Stimulated activated CD4-positive, alpha-beta T cell treated with anti-CD3 and anti-CD28 coated beads, Interleukin-4, amount 100 ng/mL, for 1 hour (primary cell): ENCODE measurements around the gene TDRD9.
"Not testable (repeated sequence)": the region's sequence is repeated elsewhere in the genome, so short reads cannot be mapped to it uniquely, and the experiment has no call there.

Source experiments
- DNase-seq: peaks from one replicate; pipeline ENCODE4 v3.0.0-alpha.2; 2020

The TDRD9 gene, protein sequence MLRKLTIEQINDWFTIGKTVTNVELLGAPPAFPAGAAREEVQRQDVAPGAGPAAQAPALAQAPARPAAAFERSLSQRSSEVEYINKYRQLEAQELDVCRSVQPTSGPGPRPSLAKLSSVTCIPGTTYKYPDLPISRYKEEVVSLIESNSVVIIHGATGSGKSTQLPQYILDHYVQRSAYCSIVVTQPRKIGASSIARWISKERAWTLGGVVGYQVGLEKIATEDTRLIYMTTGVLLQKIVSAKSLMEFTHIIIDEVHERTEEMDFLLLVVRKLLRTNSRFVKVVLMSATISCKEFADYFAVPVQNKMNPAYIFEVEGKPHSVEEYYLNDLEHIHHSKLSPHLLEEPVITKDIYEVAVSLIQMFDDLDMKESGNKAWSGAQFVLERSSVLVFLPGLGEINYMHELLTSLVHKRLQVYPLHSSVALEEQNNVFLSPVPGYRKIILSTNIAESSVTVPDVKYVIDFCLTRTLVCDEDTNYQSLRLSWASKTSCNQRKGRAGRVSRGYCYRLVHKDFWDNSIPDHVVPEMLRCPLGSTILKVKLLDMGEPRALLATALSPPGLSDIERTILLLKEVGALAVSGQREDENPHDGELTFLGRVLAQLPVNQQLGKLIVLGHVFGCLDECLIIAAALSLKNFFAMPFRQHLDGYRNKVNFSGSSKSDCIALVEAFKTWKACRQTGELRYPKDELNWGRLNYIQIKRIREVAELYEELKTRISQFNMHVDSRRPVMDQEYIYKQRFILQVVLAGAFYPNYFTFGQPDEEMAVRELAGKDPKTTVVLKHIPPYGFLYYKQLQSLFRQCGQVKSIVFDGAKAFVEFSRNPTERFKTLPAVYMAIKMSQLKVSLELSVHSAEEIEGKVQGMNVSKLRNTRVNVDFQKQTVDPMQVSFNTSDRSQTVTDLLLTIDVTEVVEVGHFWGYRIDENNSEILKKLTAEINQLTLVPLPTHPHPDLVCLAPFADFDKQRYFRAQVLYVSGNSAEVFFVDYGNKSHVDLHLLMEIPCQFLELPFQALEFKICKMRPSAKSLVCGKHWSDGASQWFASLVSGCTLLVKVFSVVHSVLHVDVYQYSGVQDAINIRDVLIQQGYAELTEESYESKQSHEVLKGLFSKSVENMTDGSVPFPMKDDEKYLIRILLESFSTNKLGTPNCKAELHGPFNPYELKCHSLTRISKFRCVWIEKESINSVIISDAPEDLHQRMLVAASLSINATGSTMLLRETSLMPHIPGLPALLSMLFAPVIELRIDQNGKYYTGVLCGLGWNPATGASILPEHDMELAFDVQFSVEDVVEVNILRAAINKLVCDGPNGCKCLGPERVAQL (N-terminal part only)

DNA sequence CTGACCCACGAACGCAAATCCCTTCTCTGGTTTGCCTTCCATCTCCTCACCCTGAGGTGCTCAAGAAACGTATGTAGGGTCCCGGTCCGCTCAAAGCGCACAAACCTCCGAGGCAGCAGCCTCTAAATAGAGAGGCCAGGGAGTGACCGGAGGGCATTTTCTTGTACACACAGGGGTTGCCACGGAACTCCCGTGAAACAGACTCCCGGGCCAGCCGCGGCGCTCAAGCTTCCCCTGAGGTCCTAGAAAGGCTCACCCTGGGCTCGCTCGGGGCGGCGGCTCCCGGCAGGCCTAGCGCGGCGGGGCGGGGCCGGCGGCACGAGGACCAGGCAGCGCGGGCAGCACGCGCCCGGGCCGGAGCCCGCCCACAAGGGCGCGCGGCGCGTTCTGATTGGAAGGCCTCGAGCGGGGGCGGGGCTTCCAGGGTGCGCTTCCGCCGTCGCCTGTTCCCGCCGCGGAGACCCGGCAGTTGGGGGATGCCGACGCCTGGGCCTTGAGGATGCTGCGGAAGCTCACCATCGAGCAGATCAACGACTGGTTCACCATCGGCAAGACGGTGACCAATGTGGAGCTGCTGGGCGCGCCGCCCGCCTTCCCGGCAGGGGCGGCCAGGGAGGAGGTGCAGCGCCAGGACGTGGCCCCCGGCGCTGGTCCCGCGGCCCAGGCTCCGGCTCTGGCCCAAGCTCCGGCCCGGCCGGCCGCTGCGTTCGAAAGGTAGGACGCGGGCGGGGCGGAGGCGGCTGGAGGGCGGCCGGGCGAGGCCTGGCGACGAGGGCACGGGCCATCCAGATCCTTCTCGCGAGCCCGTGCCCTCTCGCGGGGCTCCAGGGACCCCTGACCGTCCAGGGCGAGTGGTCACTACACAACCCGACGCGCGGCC lies at the start of gene TDRD9:
TSS of gene TDRD9 (plus strand) at position 446 of the 880 bp plus-strand sequence. CDS start at position 500, 54 bp downstream.
- DNase-seq = no peak

DNA sequence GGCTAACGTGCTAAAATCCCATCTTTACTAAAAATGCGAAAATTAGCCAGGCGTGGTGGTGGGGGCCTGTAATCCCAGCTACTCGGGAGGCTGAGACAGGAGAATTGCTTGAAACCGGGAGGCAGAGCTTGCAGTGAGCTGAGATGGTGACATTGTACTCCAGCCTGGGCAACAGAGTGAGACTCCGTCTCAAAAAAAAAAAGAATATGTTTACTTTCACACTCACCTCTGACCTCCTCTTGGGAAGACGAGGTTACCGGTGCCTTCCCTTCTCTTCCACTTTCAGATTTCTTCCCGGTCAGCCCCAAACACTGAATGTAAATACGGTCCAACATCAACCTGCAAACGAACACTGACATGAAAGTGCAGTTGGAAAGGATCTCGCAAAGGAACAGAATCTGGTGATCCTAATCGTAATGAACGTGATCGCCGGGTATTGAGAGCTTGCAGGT lies 49.1 kb upstream of the TDRD9 start:
- DNase-seq = no peak

DNA sequence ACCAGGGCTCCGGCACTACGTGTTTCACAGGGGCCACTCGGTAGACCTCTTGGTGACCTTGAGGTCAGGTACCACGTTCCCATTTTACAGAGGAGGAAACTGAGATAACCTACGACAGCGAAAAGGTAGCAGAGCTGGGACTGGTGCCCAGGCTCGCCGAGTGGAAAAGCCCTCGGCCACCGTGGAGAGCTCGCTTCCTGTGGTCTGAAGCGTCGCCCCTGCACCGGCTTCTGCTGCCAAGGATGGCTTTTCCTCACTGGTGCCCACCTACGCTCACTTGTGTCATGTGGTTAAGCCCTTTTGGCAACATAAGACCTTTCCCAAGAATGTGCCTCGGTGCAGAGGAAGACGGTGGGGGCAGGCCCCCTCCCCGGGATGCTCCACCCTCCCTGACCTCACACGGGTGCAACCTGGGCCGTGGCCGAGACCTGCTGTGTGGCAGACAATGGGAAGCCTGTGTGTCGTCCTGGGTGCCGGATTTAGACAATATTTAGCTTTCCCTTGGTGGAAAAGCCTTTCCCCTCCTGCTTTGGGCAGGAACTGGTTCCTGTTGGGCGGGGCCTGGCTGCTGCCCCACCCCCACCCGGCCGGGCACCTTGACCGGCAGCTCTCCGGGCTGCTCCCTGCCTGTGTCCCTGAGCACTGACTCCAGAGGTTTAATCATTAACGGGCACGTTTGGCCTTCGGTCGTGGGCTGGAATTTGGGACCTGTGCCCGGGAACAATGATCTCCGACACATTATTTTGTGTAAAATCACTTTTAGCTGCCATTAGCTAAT lies 48.5 kb upstream of the TDRD9 start:
- DNase-seq = no peak

DNA sequence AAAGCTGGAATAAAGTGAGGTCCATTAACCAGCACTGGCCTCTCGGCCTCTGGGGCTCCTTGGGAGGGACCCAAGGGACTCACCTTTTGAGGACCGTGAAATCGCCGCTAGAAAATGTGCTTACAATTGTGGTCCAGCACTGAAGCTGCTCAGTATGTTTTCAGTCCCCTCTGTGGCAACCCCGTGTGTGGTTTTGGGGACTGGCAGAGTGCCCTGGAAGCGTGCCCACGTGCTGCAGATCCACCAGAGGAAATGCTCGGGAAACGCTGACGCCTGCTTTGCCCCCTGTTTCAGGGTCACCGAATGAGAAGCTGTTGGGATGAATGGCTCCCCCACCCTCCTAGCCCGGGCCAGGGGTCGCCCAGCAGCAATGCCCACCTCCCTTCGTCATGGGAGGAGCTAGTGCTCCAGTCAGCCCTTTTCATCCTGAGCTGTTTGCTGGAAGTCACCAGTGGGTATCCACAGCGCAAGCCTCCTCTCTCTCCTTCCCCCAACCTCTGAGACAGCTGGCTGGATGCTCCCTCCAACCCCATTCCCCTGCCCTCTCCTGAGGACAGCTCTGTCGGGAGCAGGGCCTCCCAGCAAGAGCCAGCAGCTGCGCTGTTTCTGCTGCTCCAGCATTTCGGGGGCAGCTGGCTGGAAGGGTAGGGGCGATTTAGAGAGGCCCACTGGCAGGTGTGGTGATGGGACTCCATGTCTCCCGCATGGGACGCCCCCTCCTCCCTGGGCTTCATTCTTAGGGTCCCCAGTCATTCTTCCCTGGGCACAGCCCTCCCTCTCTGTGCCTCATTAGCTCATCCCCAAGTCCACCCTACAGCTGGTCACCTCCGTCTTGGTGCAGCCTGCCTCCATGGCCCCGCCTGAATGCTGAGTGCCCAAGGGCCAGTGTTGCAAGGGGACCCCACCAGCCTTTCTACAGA lies 47.6 kb upstream of the TDRD9 start:
- DNase-seq = no peak

DNA sequence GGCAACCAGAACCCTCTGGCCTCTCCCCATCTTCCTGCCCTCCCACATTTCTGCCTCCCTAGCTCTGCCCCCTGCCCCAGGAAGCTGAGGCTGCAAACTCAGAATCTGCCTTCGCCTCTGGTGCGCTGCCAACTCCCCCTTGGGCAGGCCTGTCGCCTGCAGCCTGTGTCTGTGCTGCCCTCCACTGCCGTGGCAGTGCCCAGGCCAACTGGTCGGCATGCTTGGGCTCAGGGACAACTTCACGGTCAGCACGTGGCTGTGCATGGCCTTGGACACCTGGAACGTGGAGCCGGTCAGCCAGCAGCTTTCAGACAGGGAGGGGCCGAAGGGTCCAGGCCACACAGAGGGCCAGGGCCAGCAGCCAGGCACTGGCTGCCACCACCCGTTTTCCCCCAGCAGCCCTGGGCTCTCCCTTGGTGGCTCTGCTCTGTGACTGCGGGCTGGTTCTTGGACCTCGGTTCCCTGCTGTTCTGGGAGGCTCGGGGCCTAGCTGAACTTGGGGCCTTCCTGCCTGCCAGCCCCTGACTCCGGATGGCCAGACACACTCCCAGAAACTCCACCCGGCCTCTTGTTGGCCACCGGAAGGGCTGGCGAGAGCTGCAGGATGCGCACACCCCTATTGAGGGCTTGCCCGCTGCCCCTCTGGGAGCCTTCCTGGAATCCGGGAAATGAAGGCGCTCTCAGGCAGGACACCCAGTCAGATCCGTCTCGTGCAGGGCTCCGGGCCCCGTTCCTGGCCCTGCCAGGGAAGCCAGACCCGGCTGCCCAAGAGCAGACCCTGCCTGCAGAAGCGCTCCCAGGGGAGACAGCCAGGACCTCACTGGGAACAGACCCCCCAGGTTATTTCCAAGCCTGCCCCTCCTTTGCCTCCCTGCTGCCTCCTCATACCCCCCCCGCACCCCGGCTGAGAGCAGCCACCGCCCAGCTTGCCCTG lies 46.7 kb upstream of the TDRD9 start:
- no peak for DNase-seq

DNA sequence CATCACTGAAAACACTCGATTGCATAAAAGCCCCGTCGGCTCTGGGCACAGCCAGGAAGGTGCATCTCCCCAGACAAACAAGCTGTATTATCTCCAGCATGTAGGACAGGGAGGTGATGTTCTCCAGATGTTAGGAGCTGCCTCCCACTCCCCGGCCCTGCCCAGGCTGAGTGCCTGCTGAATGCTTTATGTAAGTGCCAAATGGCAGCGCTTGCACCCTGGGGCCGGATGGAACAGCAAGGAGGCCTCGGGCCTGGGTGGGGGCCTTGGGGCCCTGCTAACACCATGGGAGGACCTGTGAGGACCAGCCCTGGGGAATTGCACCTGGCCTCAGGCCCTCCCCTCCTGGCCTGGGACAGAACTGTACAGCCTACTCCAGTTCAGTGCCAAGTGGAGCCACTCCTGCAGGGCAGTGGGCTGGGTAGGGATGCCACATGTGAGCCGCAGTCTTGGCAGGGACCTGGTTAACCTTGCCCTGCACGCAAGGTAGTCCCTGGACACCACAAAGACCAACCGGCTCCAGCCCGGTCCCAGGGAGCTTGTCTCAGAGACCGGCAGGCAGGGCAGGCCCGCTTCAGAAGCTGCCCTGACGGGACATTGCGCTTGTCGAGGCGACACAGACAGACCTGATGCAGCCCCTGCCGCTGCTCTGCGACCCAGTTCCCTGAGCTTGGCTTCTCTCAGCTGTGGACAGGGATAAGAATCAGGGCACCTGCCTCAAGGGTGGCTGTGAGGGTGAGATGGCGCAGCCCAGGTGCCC lies 45.6 kb upstream of the TDRD9 start:
- no peak for DNase-seq

DNA sequence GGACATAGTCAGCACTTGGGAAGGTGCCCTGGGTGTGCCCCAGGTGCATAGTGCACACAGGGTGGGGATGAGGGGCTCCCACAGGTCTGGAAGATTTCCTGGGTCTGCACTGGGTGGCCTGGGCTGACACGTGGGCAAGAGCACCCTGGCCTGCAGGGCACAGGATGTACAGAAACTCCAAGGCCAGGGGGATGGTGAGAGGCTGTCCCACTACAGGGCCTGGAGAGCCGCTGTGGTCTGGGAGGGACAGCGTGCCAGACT lies 45.1 kb upstream of the TDRD9 start:
- DNase-seq = no peak

DNA sequence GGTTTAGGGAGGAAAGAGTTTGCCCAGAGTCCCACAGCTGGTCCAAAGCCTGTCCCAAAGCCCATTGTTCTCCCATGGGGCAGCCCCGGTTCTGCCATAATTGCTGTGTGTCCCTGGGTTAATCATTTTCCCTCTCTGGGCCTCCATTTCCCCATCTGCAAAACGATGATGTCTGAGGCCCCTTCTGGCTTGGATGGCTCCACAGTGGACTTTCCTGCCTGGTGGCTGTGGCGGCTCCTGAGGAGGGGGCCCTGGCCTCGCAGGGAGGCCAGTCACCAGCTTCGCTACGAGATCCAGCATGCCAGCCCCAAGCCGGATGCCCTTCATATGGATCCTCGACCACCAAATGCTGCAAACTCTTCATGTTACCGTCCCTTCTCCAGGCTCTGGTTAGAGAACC lies 43.4 kb upstream of the TDRD9 start:
- no peak for DNase-seq

DNA sequence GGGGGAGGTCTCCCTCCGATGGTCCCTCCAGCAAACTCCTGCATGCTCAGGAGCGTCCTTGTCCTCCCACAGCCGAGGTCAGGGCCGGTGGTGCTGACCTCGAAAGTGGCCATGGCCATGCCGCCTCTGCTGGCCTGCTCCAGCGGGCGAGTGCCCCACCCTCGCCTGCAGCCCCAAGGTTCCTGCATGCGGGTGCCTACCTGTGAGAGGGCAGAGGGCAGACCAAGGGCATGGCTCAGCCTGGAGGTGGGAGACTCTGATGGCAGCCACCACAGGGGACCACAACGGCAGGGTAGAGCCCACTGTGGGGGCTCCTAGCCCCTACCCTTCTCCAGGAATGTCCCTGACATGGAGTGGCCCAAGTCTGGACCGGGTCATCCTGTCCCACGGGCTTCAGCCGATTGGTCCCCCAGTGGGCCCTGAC lies 42.7 kb upstream of the TDRD9 start:
- DNase-seq = no peak

DNA sequence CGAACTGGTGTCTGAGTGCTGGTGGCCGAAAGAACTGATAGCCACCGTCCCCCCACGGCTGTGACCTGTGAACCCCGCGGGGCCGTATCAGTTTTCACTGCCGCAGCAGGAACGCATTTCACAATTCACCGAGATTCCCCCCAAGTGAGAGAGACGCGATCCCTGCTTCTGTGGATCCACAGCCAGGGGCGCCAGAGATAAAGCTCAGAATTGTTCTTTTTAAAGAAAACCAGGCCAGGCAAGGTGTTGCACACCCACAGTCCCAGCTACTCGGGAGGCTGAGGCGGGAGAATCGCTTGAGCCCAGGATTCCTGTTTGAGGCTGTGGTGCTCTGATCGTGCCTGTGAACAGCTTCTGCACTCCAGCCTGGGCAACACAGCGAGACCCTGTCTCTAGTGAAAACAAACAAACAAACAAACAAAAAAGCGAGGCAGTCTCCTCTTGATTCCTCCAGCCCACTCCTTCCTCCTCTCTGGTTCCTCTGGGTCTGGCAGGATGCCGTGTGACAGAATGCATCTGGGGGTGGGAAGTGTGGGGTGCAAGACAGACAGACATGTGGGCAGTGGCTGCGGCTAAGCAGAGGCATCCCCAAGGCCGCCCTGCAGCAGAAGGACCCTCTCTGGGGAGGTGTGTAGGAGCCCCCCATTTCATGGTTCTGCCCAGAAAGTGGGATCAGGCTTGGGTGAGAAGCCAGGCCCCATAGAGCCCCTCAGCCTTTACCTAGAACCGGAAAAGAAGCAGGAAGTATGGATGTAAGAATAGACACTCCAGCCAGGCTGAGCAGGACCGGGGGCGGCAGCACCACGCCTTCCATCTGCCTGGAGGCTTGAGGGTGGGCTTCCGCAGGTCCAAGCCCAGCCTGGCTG lies 41.7 kb upstream of the TDRD9 start:
- no peak for DNase-seq

DNA sequence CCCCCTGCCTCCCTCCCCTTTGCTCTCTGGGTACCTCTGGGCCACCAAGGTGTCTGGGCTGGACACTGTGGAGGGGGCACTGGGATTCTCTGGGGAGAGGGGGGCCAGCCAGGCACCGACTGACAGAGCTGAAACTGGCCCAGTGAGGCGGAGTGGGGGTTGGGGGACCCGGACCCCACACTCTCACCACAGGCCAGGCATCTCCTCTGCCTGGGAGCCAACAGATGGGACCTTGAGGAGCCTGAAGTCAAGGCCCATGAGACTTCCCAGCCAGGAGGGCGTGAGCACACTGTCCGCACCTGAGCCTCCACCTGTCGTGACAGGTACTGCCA lies 41.1 kb upstream of the TDRD9 start:
- no peak for DNase-seq

DNA sequence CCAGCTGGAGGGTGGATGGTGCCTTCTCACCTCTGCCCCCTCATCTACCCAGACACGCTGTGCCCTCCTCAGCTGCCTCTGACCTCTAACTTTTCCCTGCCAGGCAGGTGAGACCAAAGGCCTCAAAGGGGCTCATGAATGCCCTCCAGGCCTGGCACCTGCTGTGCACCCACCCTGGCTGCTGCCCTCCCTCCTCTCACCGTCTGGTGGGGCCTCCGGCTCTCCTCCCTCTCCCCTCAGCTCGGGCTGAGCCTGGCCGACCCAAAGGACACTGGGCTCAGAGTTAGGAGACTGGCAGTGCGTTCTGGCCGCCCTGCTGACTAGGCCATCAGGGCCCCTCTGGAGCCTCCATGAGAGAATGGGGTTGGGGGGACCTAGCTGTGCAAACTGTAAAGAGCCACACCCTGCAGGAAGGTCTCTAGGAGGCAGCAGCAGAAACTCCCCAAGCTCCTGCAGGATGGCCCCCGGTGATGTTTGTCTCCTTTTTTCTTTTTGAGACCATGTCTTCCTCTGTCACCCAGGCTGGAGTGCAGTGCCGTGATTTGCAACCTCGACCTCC lies 40.6 kb upstream of the TDRD9 start:
- no peak for DNase-seq

DNA sequence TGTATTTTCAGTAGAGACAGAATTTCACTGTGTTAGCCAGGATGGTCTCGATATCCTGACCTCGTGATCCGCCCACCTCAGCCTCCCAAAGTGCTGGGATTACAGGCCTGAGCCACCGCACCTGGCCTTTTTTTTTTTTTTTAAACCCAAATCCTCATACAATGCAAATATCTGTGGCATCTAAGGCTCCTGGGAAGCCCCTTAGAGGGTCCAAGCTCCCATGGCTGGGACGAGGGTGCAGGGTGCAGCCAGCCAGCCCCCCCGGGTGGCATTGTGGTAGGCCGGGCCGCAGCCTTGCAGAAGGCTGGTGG lies 39.3 kb upstream of the TDRD9 start:
- not testable (repeated sequence) for DNase-seq

DNA sequence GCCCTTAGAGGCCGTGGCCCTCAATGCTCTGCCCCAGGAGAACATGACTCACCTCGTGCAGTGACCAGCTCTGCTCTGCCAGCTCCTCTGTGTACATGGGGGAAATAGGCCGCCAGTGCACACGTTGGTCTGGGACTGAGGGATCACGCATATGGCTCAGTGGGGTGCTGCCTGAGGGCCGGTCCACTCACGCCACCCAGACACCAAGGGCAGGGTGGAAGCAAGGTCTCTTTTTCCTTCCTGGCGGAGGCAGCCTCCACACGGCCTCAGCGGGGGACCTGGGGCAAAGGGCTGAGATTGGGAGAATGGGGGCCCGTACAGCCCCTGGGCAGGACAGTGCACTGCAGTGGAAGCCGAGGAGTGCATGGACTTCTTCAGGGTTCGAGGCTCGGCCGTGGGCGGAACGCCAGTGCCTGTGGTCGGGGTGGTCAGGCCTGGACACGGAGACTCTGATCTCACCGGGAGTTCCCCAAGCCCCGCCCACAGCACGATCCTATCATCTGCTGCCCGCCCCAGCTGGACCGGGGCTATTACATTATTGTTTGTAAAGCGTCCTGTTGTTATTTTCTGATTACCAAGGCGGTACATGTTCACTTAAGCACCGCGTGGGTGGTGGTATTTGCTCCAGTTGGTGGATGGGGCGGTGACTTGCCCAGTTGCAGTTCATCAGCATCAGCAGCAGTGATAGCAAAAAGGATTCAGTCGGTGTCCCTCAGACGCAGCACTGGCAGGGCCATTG lies 38.8 kb upstream of the TDRD9 start:
- DNase-seq = no peak

DNA sequence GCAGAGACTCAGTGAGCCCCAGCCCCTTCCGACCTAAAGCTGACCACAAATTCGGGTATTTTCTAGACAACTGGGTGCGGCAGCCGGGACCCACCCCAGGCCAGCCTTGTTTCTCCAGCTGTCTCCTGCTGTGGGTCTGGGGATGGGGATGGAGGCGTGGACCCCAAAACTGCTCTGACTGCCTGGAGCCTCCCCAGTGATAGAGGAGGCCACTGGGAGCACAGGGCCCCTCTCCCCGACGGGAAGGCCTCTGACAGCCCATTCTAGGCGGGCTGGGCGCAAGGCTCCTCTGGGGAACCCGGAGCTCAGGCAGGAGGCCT lies 38.2 kb upstream of the TDRD9 start:
- no peak for DNase-seq

DNA sequence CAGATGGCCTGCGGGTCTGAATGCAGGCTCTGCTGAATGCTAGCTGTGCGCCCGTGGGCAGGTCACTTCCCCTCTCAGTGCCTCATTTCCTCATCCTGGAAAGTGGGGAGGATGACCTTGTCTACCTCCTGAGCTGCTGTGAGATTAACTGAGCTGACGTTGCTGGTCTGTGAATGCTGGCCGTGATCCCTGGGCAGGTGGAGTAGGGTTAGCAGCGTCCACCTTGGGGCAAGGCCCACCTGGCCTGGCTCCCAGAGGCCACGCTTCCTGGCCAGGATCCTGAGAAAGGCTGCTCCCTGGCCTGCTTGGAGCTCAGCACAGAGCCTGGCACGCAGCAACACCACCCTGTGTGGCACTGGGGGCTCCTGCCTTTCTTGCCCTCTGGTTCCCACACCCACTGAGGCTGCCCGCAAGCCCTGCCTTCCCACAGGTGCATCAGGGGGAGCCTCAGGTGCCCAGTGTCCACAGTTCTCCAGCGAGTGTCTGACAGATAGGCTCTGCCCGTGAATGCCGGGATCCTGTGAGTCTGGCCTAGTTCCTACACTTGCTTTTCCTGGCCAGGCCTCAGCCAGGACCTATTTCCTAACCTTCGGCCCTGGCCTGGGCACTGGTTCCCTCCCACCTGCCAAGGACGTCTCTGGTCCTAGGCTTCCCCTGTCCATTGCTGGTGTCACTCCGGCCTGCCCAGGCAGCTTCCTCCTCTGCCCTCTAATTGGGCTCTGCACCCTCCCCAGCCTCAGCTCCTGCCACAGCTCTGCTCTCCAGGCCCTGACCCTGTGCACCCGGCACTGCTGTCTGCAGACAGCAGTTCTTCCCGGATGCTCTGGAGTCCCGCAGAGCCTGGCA lies 37.2 kb upstream of the TDRD9 start:
- no peak for DNase-seq
